GM18870 (cell line): Measurements from ENCODE around the gene CLDN12.

ENCODE experiments used
- ATAC-seq: cut with Tn5 transposase; IDR thresholded peaks from one replicate; pipeline ENCODE4 v1.9.1; 2021; ENCODE audit warnings: moderate library complexity; ENCODE audit not compliant: unreplicated experiment

CLDN12 gene

DNA sequence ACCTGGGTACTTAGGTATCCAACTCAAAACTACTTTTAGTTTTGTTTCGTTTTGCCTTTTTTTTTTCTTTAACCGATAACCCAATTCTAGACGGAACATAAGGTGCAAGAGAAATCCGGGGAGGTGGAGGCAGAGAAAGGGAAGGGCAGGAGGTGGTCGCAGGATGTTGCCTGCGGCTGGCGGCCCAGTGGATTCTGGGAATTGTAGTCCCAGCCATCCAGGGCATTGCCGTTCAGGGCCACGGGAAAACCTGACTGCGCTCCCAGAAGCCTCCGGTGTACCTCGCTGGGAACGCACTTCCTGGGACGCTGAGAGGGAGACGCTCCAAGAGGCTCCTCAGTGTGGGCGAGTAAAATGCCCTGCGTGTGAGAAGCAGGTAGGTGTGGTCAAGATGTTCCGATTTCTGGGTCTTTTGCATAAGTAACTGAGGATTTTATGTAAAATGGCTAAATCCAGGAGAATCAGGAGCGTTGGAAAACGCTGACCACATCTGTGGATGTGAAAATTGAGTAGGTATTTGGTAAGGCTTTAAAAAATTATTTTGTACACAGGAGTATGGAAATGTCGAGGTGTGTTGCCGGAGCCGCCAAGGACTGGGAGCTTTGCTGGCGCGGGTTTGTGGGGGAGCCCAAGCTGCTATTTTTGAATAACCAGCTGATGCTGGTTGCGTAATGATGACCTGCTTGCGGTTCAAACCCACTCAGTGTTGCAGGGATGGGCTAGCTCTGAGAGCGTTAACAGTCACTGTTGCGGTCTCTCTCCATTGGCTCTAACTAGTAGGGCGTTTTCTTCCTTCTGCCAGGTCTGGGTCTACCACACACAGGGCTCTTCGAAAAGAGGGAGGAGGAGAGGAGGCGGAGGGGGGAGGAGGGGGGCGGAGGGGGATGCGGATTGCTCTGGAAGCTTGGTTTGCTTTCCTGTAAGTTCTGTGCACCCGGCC, at the start of gene CLDN12:
CLDN12 (plus strand) TSS at position 288 of the 940 bp plus-strand sequence. CDS start 9,216 bp downstream, outside the sequence.
- ATAC-seq = peak; percentile 96

DNA sequence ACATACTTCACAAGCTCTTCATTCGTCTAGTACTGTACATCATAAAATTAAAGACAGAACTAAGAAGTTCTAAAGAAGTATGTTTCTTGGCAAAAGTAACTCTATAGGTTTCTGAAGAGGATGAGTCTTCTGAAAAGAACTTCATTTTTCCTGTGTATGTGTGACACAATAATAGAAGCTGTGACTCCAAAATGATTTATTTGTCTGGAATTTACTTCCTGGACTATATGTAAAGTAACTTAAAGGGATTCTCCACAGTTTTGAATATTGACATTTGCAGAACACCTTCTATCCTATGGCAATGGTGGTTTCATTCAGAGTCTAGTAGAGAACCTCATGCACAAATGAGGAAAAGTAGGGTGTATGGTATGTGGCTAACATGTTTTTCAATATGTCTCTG, 19.8 kb upstream of the CLDN12 start:
- no peak for ATAC-seq

- no peak for ATAC-seq
These were observed 19.4 kb upstream of the CLDN12 start for GRCh38 chr7:90383861-90384260.

GRCh38 chr7:90384433-90384832, 18.8 kb upstream of the CLDN12 start:
- ATAC-seq = no peak

DNA sequence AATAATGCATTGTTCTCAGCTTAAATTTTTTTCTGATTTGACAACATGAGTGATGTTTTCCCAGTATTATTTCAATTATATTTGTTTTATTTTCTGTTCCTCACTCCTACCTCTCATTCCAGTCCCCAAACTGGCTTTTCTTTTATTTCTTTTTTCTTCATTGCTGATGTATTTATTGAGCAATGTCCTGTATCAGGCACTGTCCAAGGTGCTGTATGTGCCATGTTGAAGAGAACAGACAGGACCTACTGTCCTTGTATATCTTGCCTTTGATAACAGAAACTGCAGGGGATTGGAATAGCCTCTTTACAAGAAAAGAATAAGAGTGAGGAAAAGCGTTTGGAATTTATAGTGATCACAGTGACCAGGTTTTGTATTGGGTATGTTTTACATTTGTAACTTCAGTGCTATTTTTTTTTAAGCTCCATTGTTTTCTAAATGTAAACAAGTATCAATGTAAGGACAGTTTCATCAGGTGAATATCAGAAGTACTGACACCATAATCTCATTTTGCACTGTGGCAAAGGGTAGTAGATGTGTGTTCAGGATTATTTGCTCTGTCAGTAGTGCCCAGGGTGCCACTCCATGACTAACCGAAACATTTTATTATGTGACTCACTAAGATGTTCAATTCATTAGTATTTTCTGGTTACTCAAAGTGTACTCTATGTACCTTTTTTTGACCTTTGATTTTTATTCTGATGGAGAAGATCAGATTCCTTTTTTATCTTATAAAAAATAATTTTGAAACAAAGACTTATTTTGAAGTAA, 15.6 kb upstream of the CLDN12 start:
- no peak for ATAC-seq

DNA sequence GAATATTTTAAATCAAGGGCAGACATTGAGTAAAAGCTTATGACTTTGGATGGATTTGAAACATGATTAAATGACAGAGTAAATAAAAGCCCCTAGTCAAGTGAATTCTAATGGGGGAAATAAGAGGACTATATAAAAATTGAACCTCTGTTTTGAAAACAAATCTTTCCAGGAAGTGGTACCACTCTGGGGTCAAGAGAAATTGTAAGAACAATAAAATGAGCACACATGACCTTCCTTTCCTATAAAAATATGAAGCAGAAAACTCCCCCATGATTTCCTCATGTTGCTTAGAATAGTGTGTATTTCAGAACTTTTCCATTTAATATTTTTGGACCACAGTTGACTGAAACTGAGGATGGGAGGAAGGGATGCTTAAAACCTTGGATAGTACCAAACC, 12.3 kb upstream of the CLDN12 start:
- ATAC-seq = no peak

DNA sequence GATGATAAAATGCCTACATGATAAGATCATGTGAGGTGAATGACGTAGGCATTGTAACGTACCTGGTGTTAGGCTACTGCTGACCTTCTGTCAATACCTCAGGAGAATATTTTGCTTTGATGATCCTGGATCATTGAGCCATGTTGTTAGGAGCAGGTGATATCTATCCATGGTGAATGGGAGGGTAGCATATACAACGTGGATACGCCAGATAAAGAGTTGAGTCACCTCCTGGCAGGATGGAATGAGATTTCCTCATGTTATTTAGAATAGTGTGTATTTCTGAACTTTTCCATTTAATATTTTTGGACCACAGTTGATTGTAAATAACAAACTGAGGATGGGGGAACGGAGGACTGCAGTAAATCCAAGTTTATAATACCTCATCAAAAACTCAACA, 11.8 kb upstream of the CLDN12 start:
- no peak for ATAC-seq

- no peak for ATAC-seq
These were observed 6.8 kb upstream of the CLDN12 start for GRCh38 chr7:90396420-90396819.

DNA sequence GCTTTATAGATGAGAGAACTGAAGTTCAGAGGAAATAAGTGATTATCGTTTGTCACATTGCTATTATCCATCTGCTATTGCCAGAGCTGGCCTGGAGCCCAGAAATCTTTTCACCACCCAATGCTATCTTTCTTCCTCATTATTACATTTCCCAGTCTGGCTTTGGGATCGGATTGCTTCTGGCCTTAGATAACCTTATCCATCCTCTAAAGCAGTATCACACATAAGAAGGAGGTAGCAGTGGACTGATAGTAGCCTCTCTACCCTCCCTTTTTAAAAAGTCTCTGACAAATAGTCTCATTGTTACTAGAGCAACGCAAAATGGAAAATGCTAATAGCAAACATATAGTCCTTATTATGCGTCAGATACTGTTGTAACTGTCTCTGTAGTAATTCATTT, 1.3 kb upstream of the CLDN12 start:
- no peak for ATAC-seq

DNA sequence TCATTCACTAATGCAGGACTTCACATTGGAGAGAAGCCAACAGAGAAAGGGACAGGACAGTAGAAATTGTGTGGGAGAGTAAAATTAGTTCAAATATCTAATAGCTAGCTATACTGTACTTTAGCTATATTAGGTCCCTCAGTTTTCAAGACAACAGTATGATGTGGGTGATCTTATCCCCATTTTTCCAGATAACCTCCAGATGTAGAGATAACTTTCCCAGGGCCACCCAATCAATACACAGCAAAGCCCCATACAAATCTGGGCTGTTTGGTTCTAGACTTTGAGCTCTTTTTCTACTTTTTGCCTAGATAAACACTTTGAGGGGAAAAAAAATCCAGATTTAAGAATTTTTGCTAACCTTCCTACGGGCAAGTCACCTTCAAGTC, 482 bp upstream of the CLDN12 start:
- ATAC-seq = no peak

- ATAC-seq = no peak
These were observed 1.5 kb downstream of the CLDN12 start for GRCh38 chr7:90404777-90405176.

- no peak for ATAC-seq
These were observed 4.2 kb downstream of the CLDN12 start for GRCh38 chr7:90407484-90407821.

- no peak for ATAC-seq
These were observed 4.9 kb downstream of the CLDN12 start for GRCh38 chr7:90408142-90408541.

GRCh38 chr7:90409667-90410066, 6.4 kb downstream of the CLDN12 start:
- no peak for ATAC-seq

DNA sequence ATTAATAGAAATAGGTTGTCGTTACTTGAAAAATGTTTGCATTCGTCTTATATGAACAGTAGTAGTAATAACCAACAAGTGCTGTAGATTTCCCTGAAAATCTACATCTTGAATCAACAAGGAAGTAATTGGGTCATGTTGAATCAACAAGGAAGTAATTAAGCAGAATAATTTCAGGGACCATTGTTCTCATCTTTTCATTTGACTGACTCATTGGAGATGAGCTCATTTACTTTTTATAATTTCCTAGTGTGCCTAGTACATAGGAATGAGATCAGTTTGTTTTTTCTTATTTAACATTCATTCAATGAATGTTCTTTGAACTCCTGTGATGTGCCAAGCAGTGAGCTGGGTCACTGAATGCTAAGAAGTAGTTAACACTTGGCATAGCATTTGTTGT, 8.2 kb downstream of the CLDN12 start:
- ATAC-seq = no peak

DNA sequence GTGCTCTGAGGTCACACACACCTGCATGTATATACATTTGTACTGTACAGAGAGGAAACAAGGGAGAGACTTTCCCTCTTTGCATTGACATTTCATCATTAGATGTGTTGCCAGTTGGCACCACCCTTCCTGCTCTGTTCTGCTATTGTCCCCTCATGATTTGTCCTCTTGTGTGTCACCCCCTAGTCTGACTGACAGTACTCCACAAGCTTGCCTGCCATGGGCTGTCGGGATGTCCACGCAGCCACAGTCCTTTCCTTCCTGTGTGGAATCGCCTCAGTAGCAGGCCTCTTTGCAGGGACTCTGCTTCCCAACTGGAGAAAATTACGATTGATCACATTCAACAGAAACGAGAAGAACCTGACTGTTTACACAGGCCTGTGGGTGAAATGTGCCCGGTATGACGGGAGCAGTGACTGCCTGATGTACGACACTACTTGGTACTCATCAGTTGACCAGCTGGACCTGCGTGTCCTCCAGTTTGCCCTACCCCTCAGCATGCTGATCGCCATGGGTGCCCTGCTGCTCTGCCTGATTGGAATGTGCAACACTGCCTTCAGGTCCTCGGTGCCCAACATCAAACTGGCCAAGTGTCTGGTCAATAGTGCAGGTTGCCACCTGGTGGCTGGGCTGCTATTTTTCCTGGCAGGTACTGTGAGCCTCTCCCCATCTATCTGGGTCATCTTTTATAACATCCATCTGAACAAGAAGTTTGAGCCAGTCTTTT, 9.4 kb downstream of the CLDN12 start:
- ATAC-seq = no peak

DNA sequence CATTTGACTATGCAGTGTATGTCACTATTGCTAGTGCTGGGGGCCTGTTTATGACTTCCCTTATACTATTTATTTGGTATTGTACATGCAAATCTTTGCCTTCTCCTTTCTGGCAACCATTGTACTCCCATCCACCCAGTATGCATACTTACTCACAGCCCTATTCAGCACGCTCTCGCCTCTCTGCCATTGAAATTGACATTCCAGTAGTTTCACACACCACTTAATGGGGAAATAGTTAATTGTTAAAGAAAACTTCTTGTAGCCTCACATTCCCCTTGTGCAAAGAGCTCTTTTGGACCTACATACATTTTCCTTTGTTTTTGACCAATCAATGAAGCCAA, 9.9 kb downstream of the CLDN12 start:
- no peak for ATAC-seq

DNA sequence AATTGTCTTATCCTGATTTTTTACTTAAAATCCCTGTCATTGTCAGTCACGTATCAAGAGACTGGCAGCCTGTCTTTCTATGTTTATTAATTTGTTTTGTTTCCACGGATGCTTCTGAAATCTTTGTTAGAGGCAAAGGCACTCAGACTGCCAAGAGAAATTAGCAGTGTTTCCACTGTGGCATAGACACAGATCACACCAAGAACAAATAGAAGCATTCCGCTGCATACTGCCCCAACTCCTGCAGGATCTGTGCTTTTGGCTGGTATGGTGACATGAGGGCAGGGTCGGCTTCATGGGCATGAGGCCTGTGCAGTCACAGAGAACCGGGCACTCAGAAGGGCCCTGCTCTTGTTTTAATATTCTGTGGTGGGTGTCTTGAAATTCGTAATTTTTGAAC, 18.4 kb downstream of the CLDN12 start:
- ATAC-seq = no peak

DNA sequence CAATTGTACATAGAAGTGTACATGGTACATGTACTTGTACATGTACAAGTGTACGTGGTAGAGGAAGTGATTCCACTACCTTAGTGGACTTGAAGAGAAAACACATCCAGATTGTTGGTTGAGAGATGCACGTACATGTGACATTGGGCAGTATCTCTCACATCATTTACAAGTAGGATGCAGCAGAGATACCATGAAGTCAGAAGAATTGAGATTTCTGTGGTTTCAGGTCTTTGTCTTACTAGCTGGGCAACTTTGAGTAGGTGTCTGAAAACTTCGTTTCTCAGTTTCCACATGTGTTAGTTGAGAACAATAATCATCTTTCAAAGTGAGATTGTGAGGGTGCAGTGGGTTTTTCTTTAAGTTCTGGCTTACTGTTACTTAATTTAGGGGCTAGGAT, 21.5 kb downstream of the CLDN12 start:
- ATAC-seq = peak; percentile 96

DNA sequence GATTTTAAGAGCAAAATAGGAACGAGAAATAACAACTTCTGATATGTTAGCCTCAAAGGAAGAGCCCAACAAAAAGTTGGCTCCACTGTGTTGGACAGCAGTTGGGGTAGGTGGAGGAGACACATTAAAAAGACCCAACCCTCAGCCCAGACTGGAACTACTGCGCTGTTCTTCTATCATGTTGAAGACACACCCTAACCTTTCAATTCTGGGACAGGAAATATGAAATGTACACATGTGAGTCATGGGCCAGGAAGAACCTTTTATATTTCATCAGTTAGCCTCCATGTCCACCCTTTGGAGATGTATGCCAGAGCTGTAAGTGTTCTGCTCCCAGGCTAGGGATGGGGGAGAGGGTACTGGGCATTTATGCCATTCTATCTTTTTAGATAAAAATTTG, 22.1 kb downstream of the CLDN12 start:
- no peak for ATAC-seq

DNA sequence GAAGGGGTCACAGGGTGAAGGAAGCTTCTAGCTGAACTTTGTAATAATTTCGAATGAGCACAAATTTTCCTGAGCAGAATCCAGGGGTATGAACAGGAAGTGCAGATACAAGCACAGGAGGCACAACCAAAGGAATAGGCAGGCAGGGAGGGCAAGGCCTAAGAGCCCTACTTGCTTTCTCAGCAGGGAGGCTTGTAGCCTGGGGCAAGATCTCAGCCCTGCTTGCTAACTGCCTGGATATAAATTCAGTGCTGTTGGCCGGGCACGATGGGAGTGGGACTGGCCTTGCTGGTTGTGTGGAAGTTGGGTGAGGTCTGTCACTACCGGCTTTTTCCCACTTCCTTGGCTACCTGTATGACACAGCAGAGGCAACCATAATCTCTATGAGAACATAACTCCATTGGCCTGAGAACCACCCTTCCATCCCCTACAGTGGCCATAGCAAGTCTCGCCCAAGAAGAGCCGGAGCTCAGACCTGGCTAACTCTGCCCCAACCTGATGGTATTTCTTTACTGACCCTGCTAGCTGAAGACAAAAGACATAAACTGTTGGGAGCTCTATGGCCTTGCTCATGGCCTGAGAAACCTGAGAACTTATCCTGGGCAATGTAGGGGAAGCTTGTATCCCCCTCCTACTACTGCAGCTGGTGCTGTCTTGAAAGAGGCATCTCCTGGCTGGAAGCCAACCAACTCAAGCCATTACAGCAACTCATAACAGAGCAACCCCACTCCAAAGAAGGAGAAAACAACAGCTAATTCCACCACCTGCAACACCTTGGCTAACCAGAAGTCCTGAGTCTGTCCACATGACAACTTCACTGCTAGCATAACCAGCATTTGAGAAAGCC, 27.6 kb downstream of the CLDN12 start:
- ATAC-seq = no peak
